GM23338 (cell line): ENCODE results near the gene NCLN. TPM values are rescaled to one million over a fixed set of nuclear protein-coding genes. Genes with fewer than 3 reads are reported as not detected.
A peak's percentile ranks its signal among the peaks of the same experiment; 100 is the strongest.

ENCODE experiments used
- ATAC-seq: fragments of 200-7000 bp; cut with Tn5 transposase; 3 replicates; pipeline ENCODE4 v1.9.1; 2020
- DNase-seq: peaks from one replicate; pipeline ENCODE4 v3.0.0-alpha.2; 2015; ENCODE audit warnings: low spot score
- H2AFZ ChIP-seq: fragments of 200-600 bp; sonication (generic); 2 replicates; pipeline ENCODE4 v1.8.0; 2016; ENCODE audit warnings: antibody characterized with exemption, mild to moderate bottlenecking, moderate library complexity
- H3F3A ChIP-seq: fragments of 200-600 bp; sonication (generic); replicated peaks from 2 replicates; pipeline ENCODE4 v1.8.0; 2017; ENCODE audit warnings: antibody characterized with exemption, mixed run types, low read depth
- H3K27ac ChIP-seq: fragments of 200-600 bp; sonication (generic); 2 replicates; pipeline ENCODE4 v1.6.1; 2016; ENCODE audit warnings: low read depth
- H3K27me3 ChIP-seq: fragments of 200-600 bp; sonication (generic); 2 replicates; pipeline ENCODE4 v1.8.0; 2016; ENCODE audit warnings: mild to moderate bottlenecking, mixed run types, moderate library complexity; ENCODE audit not compliant: insufficient read depth
- H3K36me3 ChIP-seq: fragments of 200-600 bp; sonication (generic); 2 replicates; pipeline ENCODE4 v1.8.0; 2016; ENCODE audit warnings: mild to moderate bottlenecking; ENCODE audit not compliant: insufficient read depth
- H3K4me1 ChIP-seq: fragments of 200-600 bp; sonication (generic); 2 replicates; pipeline ENCODE4 v1.8.0; 2016; ENCODE audit warnings: mild to moderate bottlenecking, moderate library complexity; ENCODE audit not compliant: insufficient read depth
- H3K4me2 ChIP-seq: fragments of 200-600 bp; sonication (generic); 2 replicates; pipeline ENCODE4 v1.7.1; 2017; ENCODE audit warnings: mixed run types
- H3K4me3 ChIP-seq: fragments of 200-600 bp; sonication (generic); 2 replicates; pipeline ENCODE4 v1.6.1; 2016; ENCODE audit warnings: mixed run types
- H3K79me2 ChIP-seq: fragments of 200-600 bp; sonication (generic); replicated peaks from 2 replicates; pipeline ENCODE4 v1.8.0; 2017; ENCODE audit warnings: mild to moderate bottlenecking; ENCODE audit not compliant: insufficient read depth
- H3K9me2 ChIP-seq: fragments of 200-600 bp; sonication (generic); 2 replicates; pipeline ENCODE4 v1.8.0; 2017; ENCODE audit not compliant: insufficient read depth
- H4K20me1 ChIP-seq: fragments of 200-600 bp; sonication (generic); replicated peaks from 2 replicates; pipeline ENCODE4 v1.8.0; 2017; ENCODE audit warnings: mild to moderate bottlenecking; ENCODE audit not compliant: insufficient read depth
- H3K27ac Mint-ChIP-seq: 2 replicates; pipeline ENCODE4 v1.8.0; 2020; ENCODE audit warnings: inconsistent platforms, mild to moderate bottlenecking, moderate library complexity, mixed read lengths
- H3K27me3 Mint-ChIP-seq: 3 replicates; pipeline ENCODE4 v1.8.0; 2022; ENCODE audit warnings: low read depth, mild to moderate bottlenecking, moderate library complexity, mixed read lengths, inconsistent platforms; ENCODE audit not compliant: insufficient read depth, poor library complexity
- H3K36me3 Mint-ChIP-seq: 3 replicates; pipeline ENCODE4 v1.8.0; 2021; ENCODE audit warnings: low read depth, mild to moderate bottlenecking, inconsistent platforms, moderate library complexity, mixed read lengths
- H3K4me1 Mint-ChIP-seq: 3 replicates; pipeline ENCODE4 v1.8.0; 2020; ENCODE audit warnings: mild to moderate bottlenecking, inconsistent platforms, mixed read lengths
- H3K4me3 Mint-ChIP-seq: 3 replicates; pipeline ENCODE4 v1.8.0; 2021; ENCODE audit warnings: moderate library complexity, mild to moderate bottlenecking, inconsistent platforms, mixed read lengths
- H3K9me3 Mint-ChIP-seq: 3 replicates; pipeline ENCODE4 v1.8.0; 2020; ENCODE audit warnings: moderate library complexity, mild to moderate bottlenecking, inconsistent platforms, mixed read lengths
- EZH2 ChIP-seq: fragments of 200-600 bp; sonication (generic); IDR thresholded peaks from one replicate; pipeline ENCODE4 v1.8.0; 2017; ENCODE audit warnings: antibody characterized with exemption, mild to moderate bottlenecking, low read depth; ENCODE audit not compliant: unreplicated experiment
- EZH2phosphoT487 ChIP-seq: fragments of 200-600 bp; sonication (generic); IDR thresholded peaks from one replicate; pipeline ENCODE4 v1.8.1; 2018; ENCODE audit warnings: antibody characterized with exemption; ENCODE audit not compliant: unreplicated experiment
- JUNB ChIP-seq: IDR thresholded peaks from one replicate; pipeline ENCODE4 v1.6.1; 2016; ENCODE audit warnings: antibody characterized with exemption; ENCODE audit not compliant: unreplicated experiment
- STAT1 ChIP-seq: IDR thresholded peaks from one replicate; pipeline ENCODE4 v1.6.1; 2016; ENCODE audit warnings: antibody characterized with exemption; ENCODE audit not compliant: unreplicated experiment
- polyA plus RNA-seq: library from polyadenylated mRNA; unstranded; fragments of >200 nt; fragmentation: Nextera tagmentation; extraction: Ambion mirVana; gene quantifications from 2 replicates; pipeline ENCODE4 v1.2.1, GENCODE V29; 2016
- total RNA-seq: library from RNA; depleted of rRNA; stranded (reverse); fragments of >200 nt; shearing (Covaris generic); gene quantifications from 2 replicates; pipeline ENCODE4 v1.2.3, GENCODE V29; 2014
- TF ChIP-seq, protein P1 (sequence below): fragments of 250-450 bp; sonication (Bioruptor Pico); IDR thresholded peaks from 2 replicates; pipeline ENCODE4 v1.5.0; 2020; ENCODE audit warnings: mild to moderate bottlenecking, moderate library complexity
- TF ChIP-seq, protein P2 (sequence below), 2 experiments: fragments of 200-600 bp in 1 of 2; sonication (generic) in 1 of 2; conservative IDR thresholded peaks; 2 replicates each; pipeline versions ENCODE4 v1.5.1 to v1.6.1; 2016 to 2017; ENCODE audit warnings: antibody characterized with exemption in 2 of 2, low read depth in 2 of 2, mild to moderate bottlenecking in 2 of 2, moderate library complexity in 1 of 2

Gene NCLN
- total and polyA plus RNA-seq, 2 experiments from 2014 or later, result 85.6 to 125 TPM

DNA sequence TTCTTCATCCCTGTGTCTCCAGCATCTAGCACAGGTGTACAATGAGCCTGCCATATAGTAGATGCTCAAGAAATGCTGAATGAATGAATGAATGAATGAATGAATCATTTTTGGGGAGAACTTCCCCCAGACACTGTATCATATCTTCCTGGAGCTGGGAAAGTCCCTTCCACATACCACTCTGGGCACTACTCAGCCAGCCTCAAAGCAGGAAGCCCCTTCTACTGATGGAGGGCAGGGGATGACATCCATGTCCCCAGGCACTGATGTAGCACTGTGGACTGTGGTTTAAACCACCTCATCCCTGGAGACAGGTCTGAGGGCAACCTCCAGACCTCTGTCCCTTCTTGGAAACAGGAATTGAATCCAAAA, 45.1 kb upstream of the NCLN start (continued):
- TF ChIP-seq, protein P1, sequence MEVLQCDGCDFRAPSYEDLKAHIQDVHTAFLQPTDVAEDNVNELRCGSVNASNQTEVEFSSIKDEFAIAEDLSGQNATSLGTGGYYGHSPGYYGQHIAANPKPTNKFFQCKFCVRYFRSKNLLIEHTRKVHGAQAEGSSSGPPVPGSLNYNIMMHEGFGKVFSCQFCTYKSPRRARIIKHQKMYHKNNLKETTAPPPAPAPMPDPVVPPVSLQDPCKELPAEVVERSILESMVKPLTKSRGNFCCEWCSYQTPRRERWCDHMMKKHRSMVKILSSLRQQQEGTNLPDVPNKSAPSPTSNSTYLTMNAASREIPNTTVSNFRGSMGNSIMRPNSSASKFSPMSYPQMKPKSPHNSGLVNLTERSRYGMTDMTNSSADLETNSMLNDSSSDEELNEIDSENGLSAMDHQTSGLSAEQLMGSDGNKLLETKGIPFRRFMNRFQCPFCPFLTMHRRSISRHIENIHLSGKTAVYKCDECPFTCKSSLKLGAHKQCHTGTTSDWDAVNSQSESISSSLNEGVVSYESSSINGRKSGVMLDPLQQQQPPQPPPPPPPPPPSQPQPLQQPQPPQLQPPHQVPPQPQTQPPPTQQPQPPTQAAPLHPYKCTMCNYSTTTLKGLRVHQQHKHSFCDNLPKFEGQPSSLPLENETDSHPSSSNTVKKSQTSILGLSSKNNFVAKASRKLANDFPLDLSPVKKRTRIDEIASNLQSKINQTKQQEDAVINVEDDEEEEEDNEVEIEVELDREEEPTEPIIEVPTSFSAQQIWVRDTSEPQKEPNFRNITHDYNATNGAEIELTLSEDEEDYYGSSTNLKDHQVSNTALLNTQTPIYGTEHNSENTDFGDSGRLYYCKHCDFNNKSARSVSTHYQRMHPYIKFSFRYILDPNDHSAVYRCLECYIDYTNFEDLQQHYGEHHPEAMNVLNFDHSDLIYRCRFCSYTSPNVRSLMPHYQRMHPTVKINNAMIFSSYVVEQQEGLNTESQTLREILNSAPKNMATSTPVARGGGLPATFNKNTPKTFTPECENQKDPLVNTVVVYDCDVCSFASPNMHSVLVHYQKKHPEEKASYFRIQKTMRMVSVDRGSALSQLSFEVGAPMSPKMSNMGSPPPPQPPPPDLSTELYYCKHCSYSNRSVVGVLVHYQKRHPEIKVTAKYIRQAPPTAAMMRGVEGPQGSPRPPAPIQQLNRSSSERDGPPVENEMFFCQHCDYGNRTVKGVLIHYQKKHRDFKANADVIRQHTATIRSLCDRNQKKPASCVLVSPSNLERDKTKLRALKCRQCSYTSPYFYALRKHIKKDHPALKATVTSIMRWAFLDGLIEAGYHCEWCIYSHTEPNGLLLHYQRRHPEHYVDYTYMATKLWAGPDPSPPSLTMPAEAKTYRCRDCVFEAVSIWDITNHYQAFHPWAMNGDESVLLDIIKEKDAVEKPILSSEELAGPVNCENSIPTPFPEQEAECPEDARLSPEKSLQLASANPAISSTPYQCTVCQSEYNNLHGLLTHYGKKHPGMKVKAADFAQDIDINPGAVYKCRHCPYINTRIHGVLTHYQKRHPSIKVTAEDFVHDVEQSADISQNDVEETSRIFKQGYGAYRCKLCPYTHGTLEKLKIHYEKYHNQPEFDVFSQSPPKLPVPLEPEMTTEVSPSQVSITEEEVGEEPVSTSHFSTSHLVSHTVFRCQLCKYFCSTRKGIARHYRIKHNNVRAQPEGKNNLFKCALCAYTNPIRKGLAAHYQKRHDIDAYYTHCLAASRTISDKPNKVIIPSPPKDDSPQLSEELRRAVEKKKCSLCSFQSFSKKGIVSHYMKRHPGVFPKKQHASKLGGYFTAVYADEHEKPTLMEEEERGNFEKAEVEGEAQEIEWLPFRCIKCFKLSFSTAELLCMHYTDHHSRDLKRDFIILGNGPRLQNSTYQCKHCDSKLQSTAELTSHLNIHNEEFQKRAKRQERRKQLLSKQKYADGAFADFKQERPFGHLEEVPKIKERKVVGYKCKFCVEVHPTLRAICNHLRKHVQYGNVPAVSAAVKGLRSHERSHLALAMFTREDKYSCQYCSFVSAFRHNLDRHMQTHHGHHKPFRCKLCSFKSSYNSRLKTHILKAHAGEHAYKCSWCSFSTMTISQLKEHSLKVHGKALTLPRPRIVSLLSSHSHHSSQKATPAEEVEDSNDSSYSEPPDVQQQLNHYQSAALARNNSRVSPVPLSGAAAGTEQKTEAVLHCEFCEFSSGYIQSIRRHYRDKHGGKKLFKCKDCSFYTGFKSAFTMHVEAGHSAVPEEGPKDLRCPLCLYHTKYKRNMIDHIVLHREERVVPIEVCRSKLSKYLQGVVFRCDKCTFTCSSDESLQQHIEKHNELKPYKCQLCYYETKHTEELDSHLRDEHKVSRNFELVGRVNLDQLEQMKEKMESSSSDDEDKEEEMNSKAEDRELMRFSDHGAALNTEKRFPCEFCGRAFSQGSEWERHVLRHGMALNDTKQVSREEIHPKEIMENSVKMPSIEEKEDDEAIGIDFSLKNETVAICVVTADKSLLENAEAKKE, result no peak
- no peak for TF ChIP-seq EZH2

DNA sequence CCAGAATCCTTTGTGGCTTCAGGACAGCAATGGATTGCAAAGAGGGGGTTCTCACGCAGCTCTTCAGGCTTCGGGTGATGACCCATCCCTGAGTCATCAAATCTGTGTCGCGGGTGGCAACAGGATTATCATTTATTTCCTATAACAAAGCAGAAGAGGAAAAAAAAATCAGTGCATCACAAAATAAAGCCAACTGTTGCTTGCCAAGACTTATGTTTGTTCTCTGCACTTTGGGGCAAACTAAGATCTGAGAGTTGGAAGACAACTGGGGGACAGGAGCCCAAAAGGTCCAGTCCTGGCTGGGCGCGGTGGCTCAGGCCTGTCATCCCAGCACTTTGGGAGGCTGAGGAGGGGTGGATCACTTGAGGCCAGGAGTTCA, 43.4 kb upstream of the NCLN start:
- TF ChIP-seq STAT1, result no peak
- TF ChIP-seq, protein P2, sequence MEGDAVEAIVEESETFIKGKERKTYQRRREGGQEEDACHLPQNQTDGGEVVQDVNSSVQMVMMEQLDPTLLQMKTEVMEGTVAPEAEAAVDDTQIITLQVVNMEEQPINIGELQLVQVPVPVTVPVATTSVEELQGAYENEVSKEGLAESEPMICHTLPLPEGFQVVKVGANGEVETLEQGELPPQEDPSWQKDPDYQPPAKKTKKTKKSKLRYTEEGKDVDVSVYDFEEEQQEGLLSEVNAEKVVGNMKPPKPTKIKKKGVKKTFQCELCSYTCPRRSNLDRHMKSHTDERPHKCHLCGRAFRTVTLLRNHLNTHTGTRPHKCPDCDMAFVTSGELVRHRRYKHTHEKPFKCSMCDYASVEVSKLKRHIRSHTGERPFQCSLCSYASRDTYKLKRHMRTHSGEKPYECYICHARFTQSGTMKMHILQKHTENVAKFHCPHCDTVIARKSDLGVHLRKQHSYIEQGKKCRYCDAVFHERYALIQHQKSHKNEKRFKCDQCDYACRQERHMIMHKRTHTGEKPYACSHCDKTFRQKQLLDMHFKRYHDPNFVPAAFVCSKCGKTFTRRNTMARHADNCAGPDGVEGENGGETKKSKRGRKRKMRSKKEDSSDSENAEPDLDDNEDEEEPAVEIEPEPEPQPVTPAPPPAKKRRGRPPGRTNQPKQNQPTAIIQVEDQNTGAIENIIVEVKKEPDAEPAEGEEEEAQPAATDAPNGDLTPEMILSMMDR (conservative IDR thresholded peaks at IDR 0.05; ENCODE audit: low read depth in 2 of 2), result no peak
- TF ChIP-seq EZH2phosphoT487, result no peak
- TF ChIP-seq EZH2, result no peak
- TF ChIP-seq JUNB, result no peak
- Mint-ChIP-seq H3K4me1 (no peaks in the 10 kb centered on the region; the same call in 2 of the 3 replicates), H3K27me3 (peaks cover 7% of the 10 kb centered on the region), H3K9me3 (no peaks in the 10 kb centered on the region), H3K36me3 (no peaks in the 10 kb centered on the region), H3K27ac (no peak overlapping the region; the same call in 1 of the 2 replicates), H3K4me3 (no peak overlapping the region)
- Histone ChIP-seq H2AFZ (peak overlapping the region; percentile 88), H3F3A (no peaks in the 10 kb centered on the region), H3K4me3 (no peak overlapping the region), H4K20me1 (no peaks in the 10 kb centered on the region), H3K4me1 (no peaks in the 10 kb centered on the region), H3K4me2 (no peak overlapping the region), H3K27me3 (no peaks in the 10 kb centered on the region), H3K79me2 (no peaks in the 10 kb centered on the region), H3K36me3 (no peaks in the 10 kb centered on the region), H3K27ac (no peak overlapping the region), H3K9me2 (no peaks in the 10 kb centered on the region)
- DNase-seq, result no peak
- ATAC-seq, result no peak
